ENCODE results near the gene IL18.
"Not testable (repeated sequence)": the region's sequence is repeated elsewhere in the genome, so short reads cannot be mapped to it uniquely, and the experiment has no call there.

IL18 gene

GRCh38 chr11:112100462-112100861 lies 63.4 kb downstream of the IL18 start:
- no peaks in the 10 kb centered on the region for H3K27me3 ChIP-seq (ENCODE audit: control insufficient read depth in 1 of 2, insufficient read depth in 2 of 2, low read length in 2 of 2)
- H3K27ac ChIP-seq (ENCODE audit: low read depth, low read length): no peak overlapping the region
- peaks cover 4 to 24% of the 10 kb centered on the region in 2 donors for H3K36me3 ChIP-seq (ENCODE audit: control insufficient read depth in 1 of 2, insufficient read depth in 2 of 2, low read length in 2 of 2)

GRCh38 chr11:112097734-112098528 lies 66.0 kb downstream of the IL18 start:
- peaks cover 4 to 42% of the 10 kb centered on the region in 2 donors for H3K36me3 ChIP-seq (ENCODE audit: control insufficient read depth in 1 of 2, insufficient read depth in 2 of 2, low read length in 2 of 2)
- H3K4me1 ChIP-seq (ENCODE audit: control insufficient read depth in 1 of 2, insufficient read depth in 2 of 2, low read length in 2 of 2): no peaks in the 10 kb centered on the region
- no peak overlapping the region for H3K4me3 ChIP-seq (ENCODE audit: low read depth in 1 of 2, low read length in 2 of 2)
- no peak overlapping the region for H3K9ac ChIP-seq (ENCODE audit: low read depth in 1 of 2, low read length in 2 of 2)
- no peaks in the 10 kb centered on the region for H3K9me3 ChIP-seq (ENCODE audit: control insufficient read depth in 1 of 2, low read length in 2 of 2)
- H3K27ac ChIP-seq (ENCODE audit: low read depth, low read length): no peak overlapping the region
- no peaks in the 10 kb centered on the region for H3K27me3 ChIP-seq (ENCODE audit: control insufficient read depth in 1 of 2, insufficient read depth in 2 of 2, low read length in 2 of 2)

More at GRCh38 chr11:112100462-112100861, 63.4 kb downstream of the IL18 start:
- no peak overlapping the region for H3K4me3 ChIP-seq (ENCODE audit: low read depth in 1 of 2, low read length in 2 of 2)
- no peaks in the 10 kb centered on the region for H3K4me1 ChIP-seq (ENCODE audit: control insufficient read depth in 1 of 2, insufficient read depth in 2 of 2, low read length in 2 of 2)
- H3K9me3 ChIP-seq (ENCODE audit: control insufficient read depth in 1 of 2, low read length in 2 of 2): no peaks in the 10 kb centered on the region
- H3K9ac ChIP-seq (ENCODE audit: low read depth in 1 of 2, low read length in 2 of 2): no peak overlapping the region

- no peaks in the 10 kb centered on the region for H3K4me1 ChIP-seq (ENCODE audit: control insufficient read depth in 1 of 2, insufficient read depth in 2 of 2, low read length in 2 of 2)
- H3K4me3 ChIP-seq (ENCODE audit: low read depth in 1 of 2, low read length in 2 of 2): no peak overlapping the region
- H3K36me3 ChIP-seq (ENCODE audit: control insufficient read depth in 1 of 2, insufficient read depth in 2 of 2, low read length in 2 of 2): peaks cover 5 to 58% of the 10 kb centered on the region in 2 donors
- H3K27ac ChIP-seq (ENCODE audit: low read depth, low read length): no peak overlapping the region
- H3K9ac ChIP-seq (ENCODE audit: low read depth in 1 of 2, low read length in 2 of 2): no peak overlapping the region
- no peaks in the 10 kb centered on the region for H3K27me3 ChIP-seq (ENCODE audit: control insufficient read depth in 1 of 2, insufficient read depth in 2 of 2, low read length in 2 of 2)
- no peaks in the 10 kb centered on the region for H3K9me3 ChIP-seq (ENCODE audit: control insufficient read depth in 1 of 2, low read length in 2 of 2)
Observed at GRCh38 chr11:112096194-112096593, 67.7 kb downstream of the IL18 start.

DNA sequence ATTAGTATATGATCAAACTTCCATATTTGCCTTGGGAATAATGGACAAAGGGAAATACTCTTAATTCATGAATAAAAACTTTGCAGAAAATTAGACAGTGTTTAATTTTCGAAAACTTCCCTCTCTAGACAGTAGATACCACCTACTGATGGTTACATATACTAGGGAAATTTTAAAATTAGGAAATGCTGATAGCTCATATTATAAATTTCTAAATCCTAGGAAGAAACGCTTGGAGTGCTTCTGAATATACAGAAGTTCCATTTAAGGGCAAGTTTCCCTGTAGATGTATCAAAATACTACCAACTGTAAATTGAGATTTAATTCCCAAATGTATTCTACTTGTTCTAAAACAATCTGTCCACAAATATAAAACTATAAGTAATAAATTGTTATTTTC lies 68.6 kb downstream of the IL18 start:
- H3K27me3 ChIP-seq (ENCODE audit: control insufficient read depth in 1 of 2, insufficient read depth in 2 of 2, low read length in 2 of 2); H3K4me1 ChIP-seq (ENCODE audit: control insufficient read depth in 1 of 2, insufficient read depth in 2 of 2, low read length in 2 of 2); H3K9ac ChIP-seq (ENCODE audit: low read depth in 1 of 2, low read length in 2 of 2); H3K9me3 ChIP-seq (ENCODE audit: control insufficient read depth in 1 of 2, low read length in 2 of 2); H3K4me3 ChIP-seq (ENCODE audit: low read depth in 1 of 2, low read length in 2 of 2); H3K27ac ChIP-seq (ENCODE audit: low read depth, low read length): not testable (repeated sequence)
- H3K36me3 ChIP-seq (ENCODE audit: control insufficient read depth in 1 of 2, insufficient read depth in 2 of 2, low read length in 2 of 2): peaks cover 9 to 66% of the 10 kb centered on the region in 2 donors

All from duodenal mucosa (tissue), 2 donors.